ENCODE data around the gene EFCAB6.

GRCh38 chr22:43498856-43499253 lies 313.2 kb downstream of the EFCAB6 start:
- TF ChIP-seq EZH2 (IDR thresholded peaks at IDR 0.05; ENCODE audit: borderline replicate concordance, low read depth, low read length, severe bottlenecking) (no peak), POLR2AphosphoS5 (IDR thresholded peaks at IDR 0.05; ENCODE audit: insufficient read depth, low read depth, low read length) (no peak)

Measured in endothelial cell of umbilical vein (primary cell).